Stimulated activated CD4-positive, alpha-beta T cell treated with anti-CD3 and anti-CD28 coated beads, Interleukin-4, amount 100 ng/mL, for 1 hour (primary cell): Measurements from ENCODE around the gene MAGEA9B.
"Not testable (repeated sequence)": the region's sequence is repeated elsewhere in the genome, so short reads cannot be mapped to it uniquely, and the experiment has no call there.

Experiments
- DNase-seq: peaks from one replicate; pipeline ENCODE4 v3.0.0-alpha.2; 2020

MAGEA9B gene

DNA sequence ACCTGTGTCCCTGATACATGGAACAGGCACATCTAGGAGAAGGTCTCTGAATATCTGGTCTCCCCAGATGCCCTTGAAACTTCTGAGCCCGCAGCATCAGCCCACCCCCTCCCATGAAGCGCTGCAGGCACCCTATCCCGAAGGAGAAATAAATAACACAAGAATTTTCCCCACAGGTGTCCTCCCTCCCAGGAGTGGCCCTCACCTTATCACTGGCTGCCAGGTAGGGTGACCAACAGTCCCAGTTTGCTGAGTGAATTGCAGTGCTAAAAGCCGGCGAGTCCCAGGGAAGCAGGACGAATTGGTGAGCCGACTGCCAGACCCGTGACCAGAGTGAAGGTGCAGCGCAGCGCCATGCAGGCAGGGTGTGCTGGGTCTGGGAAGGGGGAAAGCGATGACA, 53.3 kb downstream of the MAGEA9B start:
- DNase-seq: not testable (repeated sequence)

DNA sequence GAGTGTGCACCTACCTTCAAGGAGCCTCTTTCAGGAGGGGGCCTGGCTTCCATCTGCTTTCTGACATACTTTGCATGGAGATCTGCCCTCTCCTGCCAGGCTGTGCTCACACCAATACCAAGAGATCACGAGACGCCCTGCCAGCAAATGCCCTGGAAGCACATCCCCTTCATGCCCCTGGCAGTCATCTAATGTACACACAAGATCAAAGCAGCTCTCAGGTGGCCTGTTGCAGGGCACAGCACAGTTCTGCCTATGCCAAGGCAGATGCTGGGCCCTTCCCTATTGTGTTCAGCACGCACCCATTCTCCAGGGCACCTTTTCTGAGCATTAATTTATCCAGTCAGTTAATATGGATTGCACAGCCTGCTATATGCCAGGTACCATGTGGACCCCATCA, 54.4 kb downstream of the MAGEA9B start:
- DNase-seq: not testable (repeated sequence)
